C4-2B (cell line): ENCODE results near the gene SLC25A42.
"Not testable (repeated sequence)": the region's sequence is repeated elsewhere in the genome, so short reads cannot be mapped to it uniquely, and the experiment has no call there.

Experiments
- CTCF ChIP-seq: fragments of 450-650 bp; conservative IDR thresholded peaks from 2 replicates; pipeline ENCODE4 v1.5.1; 2017; ENCODE audit warnings: mild to moderate bottlenecking
- ZFX ChIP-seq: fragments of 450-650 bp; IDR thresholded peaks from 2 replicates; pipeline ENCODE4 v1.6.1; 2017

DNA sequence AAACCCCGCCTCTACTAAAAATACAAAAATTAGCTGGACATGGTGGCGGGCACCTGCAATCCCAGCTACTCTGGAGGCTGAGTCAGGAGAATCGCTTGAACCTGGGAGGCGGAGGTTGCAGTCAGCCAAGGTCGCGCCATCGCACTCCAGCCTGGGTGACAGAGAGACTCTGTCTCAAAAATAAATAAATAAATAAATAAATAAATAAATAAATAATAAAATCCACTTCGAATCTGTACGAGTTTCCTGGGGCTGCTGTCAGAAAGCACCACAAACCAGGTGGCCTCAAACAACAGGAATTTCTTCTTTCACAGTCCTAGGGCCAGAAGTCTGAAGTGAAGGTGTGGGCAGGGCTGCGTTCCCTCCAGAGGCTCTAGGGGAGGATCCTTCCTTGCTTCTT, 38.8 kb downstream of the SLC25A42 start:
- TF ChIP-seq CTCF, ZFX: not testable (repeated sequence)
